ENCODE measurements around the gene NDOR1.

- no peak for TF ChIP-seq GATA2 (IDR thresholded peaks at IDR 0.05; ENCODE audit: low read depth, low read length)
- TF ChIP-seq GATA3 (IDR thresholded peaks at IDR 0.05; ENCODE audit: low read depth, low read length) = no peak
Measured at GRCh38 chr9:137181680-137182079, 23.8 kb upstream of the NDOR1 start.

Data from SH-SY5Y (cell line).